ENCODE results near the gene CMTM2.

Gene CMTM2

DNA sequence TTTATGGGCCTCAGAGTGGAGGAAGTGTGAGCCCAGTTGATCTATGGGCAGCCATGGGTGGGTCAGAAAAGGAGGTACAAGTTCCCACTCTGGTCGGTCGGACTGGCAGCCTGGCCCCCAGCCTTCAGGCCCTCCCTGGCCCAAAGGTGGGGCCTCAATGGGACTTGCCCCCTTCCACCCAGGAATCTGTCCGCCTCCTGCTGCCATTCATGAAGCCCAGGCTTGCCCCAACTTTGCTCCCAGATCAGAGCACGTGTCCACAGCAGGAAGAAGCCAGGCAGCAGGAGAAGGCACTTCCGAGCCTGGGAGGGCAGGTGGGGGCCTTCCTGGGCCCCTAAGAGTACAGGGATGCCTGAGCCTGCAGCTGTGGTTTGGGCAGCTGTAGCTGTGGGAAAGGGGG, 22.2 kb downstream of the CMTM2 start:
- DNase-seq (ENCODE audit: low read depth) = no peak
- TF ChIP-seq, protein P1, sequence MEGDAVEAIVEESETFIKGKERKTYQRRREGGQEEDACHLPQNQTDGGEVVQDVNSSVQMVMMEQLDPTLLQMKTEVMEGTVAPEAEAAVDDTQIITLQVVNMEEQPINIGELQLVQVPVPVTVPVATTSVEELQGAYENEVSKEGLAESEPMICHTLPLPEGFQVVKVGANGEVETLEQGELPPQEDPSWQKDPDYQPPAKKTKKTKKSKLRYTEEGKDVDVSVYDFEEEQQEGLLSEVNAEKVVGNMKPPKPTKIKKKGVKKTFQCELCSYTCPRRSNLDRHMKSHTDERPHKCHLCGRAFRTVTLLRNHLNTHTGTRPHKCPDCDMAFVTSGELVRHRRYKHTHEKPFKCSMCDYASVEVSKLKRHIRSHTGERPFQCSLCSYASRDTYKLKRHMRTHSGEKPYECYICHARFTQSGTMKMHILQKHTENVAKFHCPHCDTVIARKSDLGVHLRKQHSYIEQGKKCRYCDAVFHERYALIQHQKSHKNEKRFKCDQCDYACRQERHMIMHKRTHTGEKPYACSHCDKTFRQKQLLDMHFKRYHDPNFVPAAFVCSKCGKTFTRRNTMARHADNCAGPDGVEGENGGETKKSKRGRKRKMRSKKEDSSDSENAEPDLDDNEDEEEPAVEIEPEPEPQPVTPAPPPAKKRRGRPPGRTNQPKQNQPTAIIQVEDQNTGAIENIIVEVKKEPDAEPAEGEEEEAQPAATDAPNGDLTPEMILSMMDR (conservative IDR thresholded peaks at IDR 0.05; ENCODE audit: low read depth, low read length) = no peak
- H3K4me3 ChIP-seq (ENCODE audit: low read length) = no peak overlapping the region

DNA sequence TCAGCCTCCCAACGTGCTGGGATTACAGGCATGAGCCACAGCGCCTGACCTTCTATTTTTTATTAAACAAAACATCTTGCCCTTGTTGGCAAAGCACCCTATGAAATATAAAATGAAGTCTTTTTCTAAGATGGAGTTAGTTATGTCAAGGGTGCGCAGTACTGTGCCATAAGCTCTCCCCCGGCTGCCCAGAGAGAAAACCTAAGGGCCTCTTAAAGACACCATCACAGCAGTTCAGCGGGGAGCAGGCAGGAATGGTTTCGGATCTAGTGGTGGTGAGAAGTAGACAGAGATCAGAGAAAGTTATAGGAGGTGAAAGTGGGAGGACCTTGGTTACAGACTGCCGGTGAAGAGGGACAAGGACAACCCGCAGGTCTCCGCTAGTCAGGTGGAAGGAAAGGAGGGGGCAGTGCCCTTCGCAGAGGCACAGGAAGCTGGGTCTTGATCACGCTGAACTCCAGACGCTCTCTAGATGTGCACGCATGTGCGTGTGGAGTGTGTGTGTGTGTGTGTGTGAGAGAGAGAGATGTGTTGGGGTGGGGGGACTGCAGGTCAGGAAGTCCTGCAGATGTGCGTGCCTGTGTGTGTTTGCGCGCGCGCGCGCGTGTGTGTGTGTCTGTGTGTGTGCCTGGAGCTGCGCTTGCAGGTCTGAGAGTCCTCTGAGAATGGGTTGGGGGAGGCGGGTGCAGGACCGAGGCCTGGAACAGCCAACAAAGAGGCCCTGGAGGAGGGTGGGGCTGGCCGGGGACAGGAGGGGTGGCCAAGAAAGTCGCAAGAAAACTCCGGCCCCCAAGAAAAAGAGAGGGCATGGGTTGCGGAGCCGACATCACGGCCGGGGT, 24.5 kb downstream of the CMTM2 start:
- TF ChIP-seq, protein P1 (conservative IDR thresholded peaks at IDR 0.05; ENCODE audit: low read depth, low read length) = no peak
- DNase-seq (ENCODE audit: low read depth) = no peak
- H3K4me3 ChIP-seq (ENCODE audit: low read length) = peak overlapping the region; percentile 74

DNA sequence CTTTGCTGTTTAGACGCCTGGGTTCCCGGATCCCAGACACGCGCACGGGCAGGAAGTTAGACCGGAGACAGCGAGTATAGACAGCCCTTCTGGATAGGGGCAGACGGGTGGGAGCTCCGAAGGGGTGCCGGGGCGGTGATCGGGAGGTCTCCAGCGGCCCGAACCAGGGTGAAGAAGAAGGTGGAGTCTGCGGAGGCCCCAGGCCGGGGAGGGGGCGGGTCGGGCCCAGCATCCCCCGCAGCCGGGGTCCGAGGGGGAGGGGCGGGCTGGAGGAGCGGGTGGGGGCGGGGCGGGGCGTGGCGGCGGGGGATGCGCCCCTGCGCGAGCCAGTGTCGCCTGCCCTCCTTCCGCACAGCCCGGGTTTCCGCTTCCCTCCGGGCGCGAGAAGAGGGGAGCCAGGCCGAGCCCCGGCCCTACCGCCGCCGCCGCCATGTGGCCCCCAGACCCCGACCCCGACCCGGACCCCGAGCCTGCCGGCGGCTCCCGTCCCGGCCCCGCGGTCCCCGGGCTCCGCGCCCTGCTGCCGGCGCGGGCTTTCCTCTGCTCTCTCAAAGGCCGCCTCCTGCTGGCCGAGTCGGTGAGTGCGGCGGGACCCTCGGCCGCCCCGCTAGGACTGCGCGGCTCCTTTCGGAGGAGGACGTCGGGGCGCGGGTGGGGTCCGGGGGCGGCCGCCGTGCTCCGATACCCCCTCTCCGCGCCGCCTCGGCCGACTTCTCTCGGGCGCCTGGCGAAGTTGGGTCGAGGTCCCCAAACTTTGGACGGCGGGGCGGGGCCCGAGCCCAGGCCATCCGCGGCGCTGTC, 25.3 kb downstream of the CMTM2 start, which contains the start of gene CMTM3:
TSS of gene CMTM3 (plus strand) at position 329 of the 801 bp plus-strand sequence. CDS start at position 431, 102 bp downstream.
- no peak for DNase-seq (ENCODE audit: low read depth)
- TF ChIP-seq, protein P1 (conservative IDR thresholded peaks at IDR 0.05; ENCODE audit: low read depth, low read length) = peak; percentile 52
- peak within 1 kb of the TSS; percentile 74 for H3K4me3 ChIP-seq (ENCODE audit: low read length)

DNA sequence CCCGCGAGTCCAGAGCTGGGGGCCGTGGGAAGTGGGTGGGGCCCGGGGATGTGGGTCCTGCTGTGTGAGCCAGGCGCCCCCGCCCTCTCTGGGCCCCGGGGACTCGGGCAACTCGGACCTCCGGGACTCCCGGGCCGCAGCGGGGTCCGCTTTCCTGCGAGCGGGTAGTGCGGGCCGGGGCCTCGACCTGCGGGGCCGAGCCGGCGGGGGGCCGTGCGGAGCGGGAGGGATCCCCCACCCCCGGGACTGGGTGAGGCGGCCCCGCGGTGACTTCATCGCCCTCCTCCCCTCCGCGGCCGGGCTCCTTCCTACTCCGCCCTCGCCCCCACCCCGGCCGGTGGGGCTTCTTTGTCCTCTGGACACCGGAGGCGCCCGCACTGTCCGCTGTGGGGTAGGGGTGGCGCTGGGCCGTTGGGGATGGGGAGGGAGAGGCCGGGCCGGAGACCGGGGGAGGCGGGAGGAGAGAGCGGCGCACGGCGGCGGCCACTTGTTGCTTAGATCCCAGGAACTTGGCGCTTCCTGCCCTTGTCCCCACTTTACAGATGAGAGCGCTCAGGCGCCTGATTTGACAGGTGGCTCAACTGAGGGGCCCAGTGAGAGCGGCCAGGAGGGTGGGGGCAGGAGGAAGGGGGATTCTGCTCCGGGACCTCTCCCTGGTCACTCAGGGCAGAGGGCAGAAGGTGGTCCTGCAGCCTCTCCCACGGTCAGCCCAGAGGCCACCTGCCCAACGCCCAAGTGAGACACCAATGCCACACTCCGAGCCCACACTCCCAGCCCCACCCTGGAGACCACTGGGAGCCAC, 26.1 kb downstream of the CMTM2 start:
- DNase-seq (ENCODE audit: low read depth) = no peak

DNA sequence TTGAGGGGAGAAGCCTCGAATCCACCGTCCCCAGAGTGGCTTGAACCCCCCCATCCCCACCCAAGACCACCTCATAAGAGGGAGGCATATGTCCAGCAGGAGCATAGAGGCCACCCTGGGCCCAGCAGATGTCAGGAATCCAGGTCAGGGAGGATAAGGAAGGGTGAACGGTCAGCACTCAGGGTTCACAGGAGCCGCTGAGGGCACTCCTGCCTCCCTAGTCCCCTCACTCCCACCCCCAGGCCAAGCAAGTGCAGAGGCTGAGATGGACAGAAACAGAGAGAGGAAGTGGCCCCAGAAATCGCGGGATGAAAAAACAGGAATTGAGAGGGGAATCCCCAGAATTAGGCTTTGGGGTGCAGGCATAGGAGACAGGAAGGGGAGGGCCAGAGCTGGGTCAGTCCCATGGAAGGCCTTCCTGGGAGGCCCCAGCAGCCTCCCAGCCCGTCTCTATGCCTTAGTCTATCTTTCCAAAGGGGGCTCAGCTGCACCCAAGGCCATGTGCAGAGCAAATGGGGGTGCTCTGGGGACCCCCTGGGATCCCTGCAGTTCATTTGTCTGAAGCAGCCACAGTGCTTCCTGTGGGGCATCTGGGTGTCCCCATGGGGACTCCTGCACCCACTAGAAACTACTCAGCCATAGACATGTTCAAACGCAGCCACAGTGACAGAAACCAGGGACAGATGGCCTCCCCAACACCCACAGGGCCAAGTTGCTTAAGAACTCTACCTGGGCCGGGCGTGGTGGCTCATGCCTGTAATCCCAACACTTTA, 26.9 kb downstream of the CMTM2 start:
- DNase-seq (ENCODE audit: low read depth) = no peak
- TF ChIP-seq, protein P1 (conservative IDR thresholded peaks at IDR 0.05; ENCODE audit: low read depth, low read length) = no peak
- peak overlapping the region; percentile 74 for H3K4me3 ChIP-seq (ENCODE audit: low read length)

More for the DNA sequence above, 26.1 kb downstream of the CMTM2 start:
- H3K4me3 ChIP-seq (ENCODE audit: low read length) = peak overlapping the region; percentile 74
- TF ChIP-seq, protein P1 (conservative IDR thresholded peaks at IDR 0.05; ENCODE audit: low read depth, low read length) = no peak
